ENCODE measurements around the gene CREB3.

DNA sequence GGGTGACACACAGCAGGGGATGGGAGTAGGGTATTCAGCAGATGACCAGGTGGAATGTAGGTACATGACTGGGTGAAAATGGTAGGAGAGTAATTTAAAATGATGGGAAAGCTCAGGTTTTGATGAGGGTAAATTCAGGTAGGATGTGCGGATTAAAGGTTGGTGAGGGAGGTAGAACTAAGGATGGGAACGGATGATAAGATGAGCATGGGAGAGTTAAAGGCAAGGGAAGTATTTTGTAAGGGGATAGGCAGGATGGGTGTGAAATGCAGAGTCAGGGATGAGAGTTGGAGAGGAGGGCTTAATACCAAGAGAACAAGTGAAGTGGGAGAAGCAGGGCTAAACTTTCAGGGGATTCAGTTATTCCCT is 2.0 kb upstream of the CREB3 start:
- TF ChIP-seq JUND (IDR thresholded peaks at IDR 0.05), result no peak
- TF ChIP-seq GABPA (IDR thresholded peaks at IDR 0.05 in 1 of 2, conservative IDR thresholded peaks at IDR 0.05 in 1 of 2), result no peak
- TF ChIP-seq, protein P1, sequence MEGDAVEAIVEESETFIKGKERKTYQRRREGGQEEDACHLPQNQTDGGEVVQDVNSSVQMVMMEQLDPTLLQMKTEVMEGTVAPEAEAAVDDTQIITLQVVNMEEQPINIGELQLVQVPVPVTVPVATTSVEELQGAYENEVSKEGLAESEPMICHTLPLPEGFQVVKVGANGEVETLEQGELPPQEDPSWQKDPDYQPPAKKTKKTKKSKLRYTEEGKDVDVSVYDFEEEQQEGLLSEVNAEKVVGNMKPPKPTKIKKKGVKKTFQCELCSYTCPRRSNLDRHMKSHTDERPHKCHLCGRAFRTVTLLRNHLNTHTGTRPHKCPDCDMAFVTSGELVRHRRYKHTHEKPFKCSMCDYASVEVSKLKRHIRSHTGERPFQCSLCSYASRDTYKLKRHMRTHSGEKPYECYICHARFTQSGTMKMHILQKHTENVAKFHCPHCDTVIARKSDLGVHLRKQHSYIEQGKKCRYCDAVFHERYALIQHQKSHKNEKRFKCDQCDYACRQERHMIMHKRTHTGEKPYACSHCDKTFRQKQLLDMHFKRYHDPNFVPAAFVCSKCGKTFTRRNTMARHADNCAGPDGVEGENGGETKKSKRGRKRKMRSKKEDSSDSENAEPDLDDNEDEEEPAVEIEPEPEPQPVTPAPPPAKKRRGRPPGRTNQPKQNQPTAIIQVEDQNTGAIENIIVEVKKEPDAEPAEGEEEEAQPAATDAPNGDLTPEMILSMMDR (IDR thresholded peaks at IDR 0.05; ENCODE audit: low read depth, low read length, missing input control), result no peak
- TF ChIP-seq, protein P2, sequence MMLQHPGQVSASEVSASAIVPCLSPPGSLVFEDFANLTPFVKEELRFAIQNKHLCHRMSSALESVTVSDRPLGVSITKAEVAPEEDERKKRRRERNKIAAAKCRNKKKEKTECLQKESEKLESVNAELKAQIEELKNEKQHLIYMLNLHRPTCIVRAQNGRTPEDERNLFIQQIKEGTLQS (IDR thresholded peaks at IDR 0.05), result no peak
- no peak for TF ChIP-seq FOXA1 (IDR thresholded peaks at IDR 0.05)
- TF ChIP-seq TAF1 (conservative IDR thresholded peaks at IDR 0.05), result no peak
- TF ChIP-seq RAD21 (IDR thresholded peaks at IDR 0.05), result no peak
- TF ChIP-seq, protein P3, sequence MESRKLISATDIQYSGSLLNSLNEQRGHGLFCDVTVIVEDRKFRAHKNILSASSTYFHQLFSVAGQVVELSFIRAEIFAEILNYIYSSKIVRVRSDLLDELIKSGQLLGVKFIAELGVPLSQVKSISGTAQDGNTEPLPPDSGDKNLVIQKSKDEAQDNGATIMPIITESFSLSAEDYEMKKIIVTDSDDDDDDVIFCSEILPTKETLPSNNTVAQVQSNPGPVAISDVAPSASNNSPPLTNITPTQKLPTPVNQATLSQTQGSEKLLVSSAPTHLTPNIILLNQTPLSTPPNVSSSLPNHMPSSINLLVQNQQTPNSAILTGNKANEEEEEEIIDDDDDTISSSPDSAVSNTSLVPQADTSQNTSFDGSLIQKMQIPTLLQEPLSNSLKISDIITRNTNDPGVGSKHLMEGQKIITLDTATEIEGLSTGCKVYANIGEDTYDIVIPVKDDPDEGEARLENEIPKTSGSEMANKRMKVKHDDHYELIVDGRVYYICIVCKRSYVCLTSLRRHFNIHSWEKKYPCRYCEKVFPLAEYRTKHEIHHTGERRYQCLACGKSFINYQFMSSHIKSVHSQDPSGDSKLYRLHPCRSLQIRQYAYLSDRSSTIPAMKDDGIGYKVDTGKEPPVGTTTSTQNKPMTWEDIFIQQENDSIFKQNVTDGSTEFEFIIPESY (IDR thresholded peaks at IDR 0.05), result no peak

Data from liver (tissue), 3 donors.